B cell (primary cell): ENCODE measurements around the gene ZNF428. TPM values are rescaled to one million over a fixed set of nuclear protein-coding genes. Genes with fewer than 3 reads are reported as not detected.

ENCODE experiments used
- ATAC-seq: fragments of 200-7000 bp; cut with Tn5 transposase; one replicate; pipeline ENCODE4 v1.10.0; 2021; ENCODE audit warnings: low read depth, mild to moderate bottlenecking, moderate number of reproducible peaks, moderate library complexity
- CTCF ChIA-PET: fragments of 350-600 bp; sonication (Branson Sonifier 250); formaldehyde crosslinking; loops from one replicate; lab custom pipeline; 2021; ENCODE audit warnings: antibody characterized with exemption, inconsistent platforms; lab: Charles Lee
- POLR2A ChIA-PET: fragments of 350-600 bp; sonication (Branson Sonifier 250); formaldehyde crosslinking; loops from one replicate; lab custom pipeline; 2021; ENCODE audit warnings: antibody characterized with exemption; lab: Charles Lee
- DNase-seq: peaks from one replicate; pipeline ENCODE4 v3.0.0; 2013
- H2AFZ ChIP-seq: 2 replicates; pipeline ENCODE4 v1.6.1; 2012; ENCODE audit warnings: mild to moderate bottlenecking, low read depth, low read length; ENCODE audit not compliant: insufficient read depth, poor library complexity, severe bottlenecking
- H3K27ac ChIP-seq, 2 donors: 1 replicate in 1 of 2; 2 replicates in 1 of 2; pipeline ENCODE4 v1.5.1; 2012 to 2013; ENCODE audit warnings: low read length in 2 of 2, mild to moderate bottlenecking in 2 of 2, moderate library complexity in 1 of 2
- H3K27me3 ChIP-seq, 4 experiments: fragments of 200-600 bp in 1 of 4; sonication (generic) in 1 of 4; replicated peaks in 1 of 4; 1 replicate in 2 of 4; 2 replicates in 2 of 4; pipeline versions ENCODE4 v1.6.1 to v1.7.0; 2013 to 2016; ENCODE audit warnings: low read length in 3 of 4, mild to moderate bottlenecking in 2 of 4, mixed read lengths in 1 of 4, moderate library complexity in 1 of 4; ENCODE audit not compliant: insufficient read depth in 4 of 4, control insufficient read depth in 3 of 4; ENCODE audit errors: control extremely low read depth in 1 of 4
- H3K36me3 ChIP-seq, 2 experiments: replicated peaks in 1 of 2; 1 replicate in 1 of 2; 2 replicates in 1 of 2; pipeline versions ENCODE4 v1.6.1 to v1.7.1; 2013; ENCODE audit warnings: low read length in 1 of 2; ENCODE audit not compliant: insufficient read depth in 2 of 2, control insufficient read depth in 1 of 2; ENCODE audit errors: control extremely low read depth in 1 of 2, extremely low read depth in 1 of 2
- H3K4me1 ChIP-seq, 2 donors: fragments of 200-600 bp in 1 of 2; sonication (generic) in 1 of 2; 1 replicate in 1 of 2; 2 replicates in 1 of 2; pipeline versions ENCODE4 v1.5.1 to v1.6.1; 2013 to 2017; ENCODE audit warnings: low read length in 2 of 2; ENCODE audit not compliant: control insufficient read depth in 2 of 2, insufficient read depth in 2 of 2
- H3K4me2 ChIP-seq: replicated peaks from 2 replicates; pipeline ENCODE3; 2012; ENCODE audit warnings: mild to moderate bottlenecking, low read depth, low read length; ENCODE audit not compliant: poor library complexity, severe bottlenecking
- H3K4me3 ChIP-seq, 5 experiments: fragments of 200-600 bp in 1 of 5; sonication (generic) in 1 of 5; 1 replicate in 3 of 5; 2 replicates in 2 of 5; pipeline versions ENCODE4 v1.5.1 to v1.7.0; 2011 to 2016; ENCODE audit warnings: low read length in 4 of 5, mild to moderate bottlenecking in 4 of 5, low read depth in 2 of 5, control low read depth in 1 of 5, moderate library complexity in 1 of 5; ENCODE audit not compliant: insufficient read depth in 1 of 5; ENCODE audit errors: control extremely low read depth in 1 of 5, extremely low read depth in 1 of 5
- H3K79me2 ChIP-seq: fragments of 200-600 bp; sonication (generic); one replicate; pipeline ENCODE4 v1.6.0; 2016; ENCODE audit warnings: low read length; ENCODE audit not compliant: control insufficient read depth, insufficient read depth
- H3K9ac ChIP-seq: fragments of 200-600 bp; sonication (generic); 2 replicates; pipeline ENCODE4 v1.6.1; 2017; ENCODE audit warnings: mild to moderate bottlenecking, low read length, moderate library complexity
- H3K9me3 ChIP-seq, 3 donors: one replicate each; pipeline versions ENCODE4 v1.6.1 to v1.7.1; 2013; ENCODE audit warnings: low read length in 2 of 3; ENCODE audit not compliant: control insufficient read depth in 2 of 3, insufficient read depth in 1 of 3; ENCODE audit errors: control extremely low read depth in 1 of 3
- H4K20me1 ChIP-seq: 2 replicates; pipeline ENCODE4 v1.6.0; 2012; ENCODE audit warnings: mild to moderate bottlenecking, low read length; ENCODE audit not compliant: insufficient read depth, control insufficient read depth, poor library complexity, severe bottlenecking
- H3K27ac Mint-ChIP-seq: one replicate; pipeline ENCODE4 v1.8.0; 2021; ENCODE audit warnings: mixed read lengths
- H3K27me3 Mint-ChIP-seq: one replicate; pipeline ENCODE4 v1.8.0; 2021; ENCODE audit warnings: mixed read lengths
- H3K4me1 Mint-ChIP-seq: one replicate; pipeline ENCODE4 v1.8.0; 2021; ENCODE audit warnings: mixed read lengths
- H3K4me3 Mint-ChIP-seq: one replicate; pipeline ENCODE4 v1.8.0; 2021; ENCODE audit warnings: mixed read lengths
- H3K9me3 Mint-ChIP-seq: one replicate; pipeline ENCODE4 v1.8.0; 2022; ENCODE audit warnings: mixed read lengths; ENCODE audit not compliant: insufficient read depth
- CTCF ChIP-seq: fragments of 200-600 bp; IDR thresholded peaks from one replicate; pipeline ENCODE4 v1.8.0; 2022; ENCODE audit warnings: antibody characterized with exemption, mild to moderate bottlenecking
- EZH2 ChIP-seq: IDR thresholded peaks from 2 replicates; pipeline ENCODE4 v1.6.1; 2012; ENCODE audit warnings: borderline replicate concordance, low read depth, mild to moderate bottlenecking, moderate library complexity, low read length; ENCODE audit not compliant: insufficient read depth, poor library complexity, severe bottlenecking
- WGBS: methylation state at CpG from one replicate; pipeline ENCODE4 v1.1.5; 2013; ENCODE audit warnings: missing lambda C conversion rate; ENCODE audit not compliant: insufficient coverage; 5-methylcytosine and 5-hydroxymethylcytosine counted together
- intact Hi-C: fragments of 100-400 bp; cut with micrococcal nuclease; formaldehyde crosslinking; loops from one replicate; pipeline ENCODE4 v1.10.0; 2022
- polyA plus RNA-seq: library from polyadenylated mRNA; depleted of rRNA; stranded (reverse); fragments of >200 nt; gene quantifications from 2 replicates; pipeline ENCODE4 v1.2.3, GENCODE V29; 2012
- total RNA-seq, 2 donors: library from RNA; stranded (reverse); fragments of 120-200 nt in 1 of 2; gene quantifications; 1 replicate in 1 of 2; 2 replicates in 1 of 2; pipeline versions ENCODE4 v1.2.3 to v1.2.4, GENCODE V29; 2013 to 2022

The ZNF428 gene
- total and polyA plus RNA-seq, 2 donors (not counting 1 experiment from before 2014, with no cell fraction given): 16.9 to 19.7 TPM

- Histone ChIP-seq H3K27me3 (peaks cover 0 to 28% (median 12%) of the 10 kb centered on the region in 4 experiments), H3K4me1 (peaks cover 20% of the 10 kb centered on the region in 2 donors), H3K9ac (no peak overlapping the region), H3K79me2 (no peaks in the 10 kb centered on the region), H3K9me3 (peaks cover 0 to 8% (median 0%) of the 10 kb centered on the region in 3 donors), H3K36me3 (no peaks in the 10 kb centered on the region), H3K4me2 (no peak overlapping the region), H2AFZ (no peak overlapping the region), H3K27ac (no peak overlapping the region), H3K4me3 (no peak overlapping the region), H4K20me1 (no peaks in the 10 kb centered on the region)
- no peak for ATAC-seq
- no peak for DNase-seq
- no peak overlapping the region for H3K4me3 Mint-ChIP-seq
- intact Hi-C loops: no loop called here
- H3K27me3 Mint-ChIP-seq: peaks cover 26% of the 10 kb centered on the region
- ChIA-PET POLR2A (no interaction called here), CTCF (no interaction called here)
- WGBS: 91% methylated on average over 2 of the region's 4 CpGs
- peaks cover 22% of the 10 kb centered on the region for H3K4me1 Mint-ChIP-seq
- H3K27ac Mint-ChIP-seq: no peak overlapping the region
- TF ChIP-seq CTCF (no peak), EZH2 (no peak)
- H3K9me3 Mint-ChIP-seq: no peaks in the 10 kb centered on the region
Measured at GRCh38 chr19:43642531-43642930, 23.1 kb upstream of the ZNF428 start.

- H3K4me2 ChIP-seq: no peak overlapping the region
- Mint-ChIP-seq H3K9me3 (no peaks in the 10 kb centered on the region), H3K27ac (no peak overlapping the region), H3K4me1 (peaks cover 22% of the 10 kb centered on the region), H3K4me3 (peak overlapping the region; percentile 73), H3K27me3 (peaks cover 31% of the 10 kb centered on the region)
- H3K9me3 ChIP-seq: peaks cover 0 to 8% (median 0%) of the 10 kb centered on the region in 3 donors
- ChIA-PET POLR2A (no interaction called here), CTCF (interaction anchor here (0.5 to 1.3 kb wide), 5 partner anchors 11 to 571 kb away, joined by 3 to 7 read pairs (median 4); partner anchors contain the start of gene ZNF227)
- intact Hi-C loops: no loop called here
- TF ChIP-seq EZH2: no peak
- DNase-seq (no peak), ATAC-seq (no peak)
- no peaks in the 10 kb centered on the region for H3K36me3 ChIP-seq
- no peak overlapping the region for H3K27ac ChIP-seq
- H4K20me1 ChIP-seq: no peaks in the 10 kb centered on the region
- peaks cover 20% of the 10 kb centered on the region in 2 donors for H3K4me1 ChIP-seq
- WGBS: 75% methylated on average over 1 of the region's 2 CpGs
- no peak overlapping the region for H2AFZ ChIP-seq
- peaks cover 0 to 38% (median 16%) of the 10 kb centered on the region in 4 experiments for H3K27me3 ChIP-seq
- no peak overlapping the region for H3K9ac ChIP-seq
- no peaks in the 10 kb centered on the region for H3K79me2 ChIP-seq
- H3K4me3 ChIP-seq: no peak overlapping the region
Measured at GRCh38 chr19:43641333-43641732, 21.9 kb upstream of the ZNF428 start.
